ENCODE measurements around the gene WASF3.

Gene WASF3

DNA sequence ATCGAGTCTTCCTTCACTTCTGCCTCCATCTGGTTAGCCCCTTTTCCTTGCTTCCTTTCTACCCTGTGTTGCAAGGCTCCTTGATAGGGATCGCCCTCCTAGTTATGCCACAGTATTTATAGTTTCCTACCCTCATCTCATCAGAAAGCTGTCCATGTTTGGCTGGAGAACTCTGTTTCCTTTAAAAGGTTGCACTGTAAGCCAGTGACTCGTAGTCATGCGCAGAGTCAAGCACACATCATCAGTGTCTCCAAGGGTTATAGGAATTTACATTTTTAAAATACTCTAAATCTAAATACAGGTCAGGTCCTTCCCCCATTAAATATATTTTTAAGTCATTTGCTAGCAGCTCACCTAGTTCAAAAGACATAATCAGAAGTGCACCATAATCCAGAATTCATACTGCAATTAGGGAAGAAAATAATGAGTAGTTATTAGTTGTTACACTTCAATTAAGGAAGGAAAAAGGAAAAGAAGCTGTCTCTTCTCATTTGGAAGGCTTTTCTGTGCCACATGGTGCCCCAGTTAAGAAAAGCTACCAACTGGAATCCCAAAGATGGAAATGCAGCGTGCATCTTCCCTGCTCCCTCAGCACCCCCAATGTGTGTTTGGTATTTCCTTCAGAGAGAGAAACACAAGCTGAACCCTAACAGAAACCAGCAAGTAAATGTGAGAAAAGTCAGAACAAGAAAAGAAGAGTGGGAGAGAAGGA, 122.1 kb downstream of the WASF3 start:
- Histone ChIP-seq H3K79me2 (ENCODE audit: control insufficient read depth, low read length) (no peaks in the 10 kb centered on the region), H3F3A (ENCODE audit: control insufficient read depth, insufficient read depth) (no peaks in the 10 kb centered on the region), H3K9me3 (ENCODE audit: control insufficient read depth, insufficient read depth, low read length) (no peaks in the 10 kb centered on the region), H3K4me2 (ENCODE audit: low read length) (no peak overlapping the region), H3K4me1 (ENCODE audit: control insufficient read depth, low read length) (peaks cover 14% of the 10 kb centered on the region), H3K36me3 (ENCODE audit: control insufficient read depth, low read length) (peaks cover 87% of the 10 kb centered on the region), H3K27me3 (ENCODE audit: control insufficient read depth, low read length) (no peaks in the 10 kb centered on the region), H3K27ac (ENCODE audit: low read depth, low read length) (no peak overlapping the region), H4K20me1 (ENCODE audit: control insufficient read depth, insufficient read depth, low read depth, low read length) (no peaks in the 10 kb centered on the region), H3K4me3 (ENCODE audit: low read length) (no peak overlapping the region), H3K9me2 (replicated peaks; ENCODE audit: control insufficient read depth, low read length) (no peaks in the 10 kb centered on the region)
- no peak for TF ChIP-seq EZH2phosphoT487 (IDR thresholded peaks at IDR 0.05; ENCODE audit: borderline replicate concordance, low read length)
- TF ChIP-seq CTCF (IDR thresholded peaks at IDR 0.05; ENCODE audit: low read depth, low read length, poor library complexity, severe bottlenecking), result no peak

- TF ChIP-seq EZH2phosphoT487 (IDR thresholded peaks at IDR 0.05; ENCODE audit: borderline replicate concordance, low read length) (no peak), CTCF (IDR thresholded peaks at IDR 0.05; ENCODE audit: low read depth, low read length, poor library complexity, severe bottlenecking) (no peak)
- Histone ChIP-seq H3F3A (ENCODE audit: control insufficient read depth, insufficient read depth) (no peaks in the 10 kb centered on the region), H3K27me3 (ENCODE audit: control insufficient read depth, low read length) (no peaks in the 10 kb centered on the region), H3K36me3 (ENCODE audit: control insufficient read depth, low read length) (peaks cover 87% of the 10 kb centered on the region), H4K20me1 (ENCODE audit: control insufficient read depth, insufficient read depth, low read depth, low read length) (no peaks in the 10 kb centered on the region), H3K4me2 (ENCODE audit: low read length) (no peak overlapping the region), H3K9me3 (ENCODE audit: control insufficient read depth, insufficient read depth, low read length) (no peaks in the 10 kb centered on the region), H3K79me2 (ENCODE audit: control insufficient read depth, low read length) (no peaks in the 10 kb centered on the region), H3K9me2 (replicated peaks; ENCODE audit: control insufficient read depth, low read length) (no peaks in the 10 kb centered on the region), H3K27ac (ENCODE audit: low read depth, low read length) (no peak overlapping the region), H3K4me3 (ENCODE audit: low read length) (no peak overlapping the region), H3K4me1 (ENCODE audit: control insufficient read depth, low read length) (peaks cover 14% of the 10 kb centered on the region)
Measured at GRCh38 chr13:26680123-26680450, 122.6 kb downstream of the WASF3 start.

DNA sequence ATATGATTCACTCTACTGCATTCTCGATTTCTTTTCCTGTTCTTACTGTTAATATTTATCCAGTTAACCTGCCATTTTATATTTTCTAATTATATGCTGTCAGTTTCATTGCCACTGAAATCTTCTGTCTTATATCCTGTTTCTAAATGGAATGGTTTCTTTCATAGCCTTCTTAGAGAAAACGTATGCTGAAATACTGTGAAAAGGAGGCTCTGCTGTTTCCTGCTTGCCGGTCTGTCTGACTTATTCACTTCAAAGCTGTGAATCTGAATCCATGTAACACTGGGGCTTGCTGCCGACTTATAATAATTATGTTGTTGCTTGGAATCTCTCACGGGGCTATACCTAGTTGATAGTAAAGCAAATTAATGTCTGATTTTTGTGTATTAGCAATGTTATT, 123.1 kb downstream of the WASF3 start:
- no peak for TF ChIP-seq EZH2phosphoT487 (IDR thresholded peaks at IDR 0.05; ENCODE audit: borderline replicate concordance, low read length)
- TF ChIP-seq CTCF (IDR thresholded peaks at IDR 0.05; ENCODE audit: low read depth, low read length, poor library complexity, severe bottlenecking), result no peak
- H4K20me1 ChIP-seq (ENCODE audit: control insufficient read depth, insufficient read depth, low read depth, low read length), result no peaks in the 10 kb centered on the region
- H3K27me3 ChIP-seq (ENCODE audit: control insufficient read depth, low read length), result no peaks in the 10 kb centered on the region
- no peaks in the 10 kb centered on the region for H3K9me2 ChIP-seq (replicated peaks; ENCODE audit: control insufficient read depth, low read length)
- no peak overlapping the region for H3K27ac ChIP-seq (ENCODE audit: low read depth, low read length)
- no peaks in the 10 kb centered on the region for H3K9me3 ChIP-seq (ENCODE audit: control insufficient read depth, insufficient read depth, low read length)
- no peak overlapping the region for H3K4me2 ChIP-seq (ENCODE audit: low read length)
- H3K4me3 ChIP-seq (ENCODE audit: low read length), result no peak overlapping the region
- H3K79me2 ChIP-seq (ENCODE audit: control insufficient read depth, low read length), result no peaks in the 10 kb centered on the region
- H3F3A ChIP-seq (ENCODE audit: control insufficient read depth, insufficient read depth), result no peaks in the 10 kb centered on the region
- H3K4me1 ChIP-seq (ENCODE audit: control insufficient read depth, low read length), result peaks cover 14% of the 10 kb centered on the region
- peaks cover 89% of the 10 kb centered on the region for H3K36me3 ChIP-seq (ENCODE audit: control insufficient read depth, low read length)
